GM12873 (cell line): Measurements from ENCODE around the gene EFCAB6.

ENCODE experiments used
- TF ChIP-seq, protein P1 (sequence below): IDR thresholded peaks from 2 replicates; pipeline ENCODE4 v1.5.1; 2012; ENCODE audit warnings: low read depth, mild to moderate bottlenecking, moderate library complexity, low read length, control low read depth; ENCODE audit not compliant: insufficient read depth; ENCODE audit errors: missing control alignments

Gene EFCAB6

DNA sequence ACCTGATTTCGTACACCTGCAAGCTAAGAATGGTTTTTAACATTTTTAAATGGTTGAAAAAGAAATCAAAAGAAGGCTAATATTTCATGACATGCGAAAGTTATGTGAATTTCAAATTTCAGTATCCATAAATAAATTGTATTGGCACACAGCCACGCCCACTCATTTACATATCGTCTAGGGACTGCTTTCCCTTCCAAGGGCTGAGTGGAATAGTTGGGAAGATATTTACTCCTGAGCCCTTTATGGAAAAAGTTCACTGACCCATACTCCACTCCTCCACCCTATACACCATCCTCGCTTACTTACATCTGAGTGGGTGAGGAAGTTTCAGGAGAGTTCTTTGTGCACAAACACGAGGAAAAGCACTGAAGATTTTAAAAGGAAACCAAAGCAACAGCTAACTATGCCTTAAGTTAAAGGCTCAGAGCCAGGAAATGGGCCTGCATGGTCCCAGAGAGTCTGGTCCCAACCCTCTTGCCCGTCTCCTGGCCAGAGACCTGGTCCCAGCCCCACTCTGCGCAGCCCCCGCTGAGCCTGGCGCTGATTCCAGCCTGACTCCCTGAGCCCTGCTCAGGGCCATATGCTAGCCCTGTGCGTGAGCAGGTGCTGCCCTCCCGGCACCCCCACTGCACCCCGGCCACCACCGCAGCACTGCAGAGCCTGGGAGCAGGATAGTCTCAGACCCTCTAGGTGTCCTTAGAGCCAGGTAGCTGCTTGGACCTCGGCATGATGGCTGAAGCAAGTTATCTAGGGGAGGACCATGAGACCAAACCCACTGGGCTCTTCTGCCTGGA is 69.8 kb downstream of the EFCAB6 start:
- TF ChIP-seq, protein P1, sequence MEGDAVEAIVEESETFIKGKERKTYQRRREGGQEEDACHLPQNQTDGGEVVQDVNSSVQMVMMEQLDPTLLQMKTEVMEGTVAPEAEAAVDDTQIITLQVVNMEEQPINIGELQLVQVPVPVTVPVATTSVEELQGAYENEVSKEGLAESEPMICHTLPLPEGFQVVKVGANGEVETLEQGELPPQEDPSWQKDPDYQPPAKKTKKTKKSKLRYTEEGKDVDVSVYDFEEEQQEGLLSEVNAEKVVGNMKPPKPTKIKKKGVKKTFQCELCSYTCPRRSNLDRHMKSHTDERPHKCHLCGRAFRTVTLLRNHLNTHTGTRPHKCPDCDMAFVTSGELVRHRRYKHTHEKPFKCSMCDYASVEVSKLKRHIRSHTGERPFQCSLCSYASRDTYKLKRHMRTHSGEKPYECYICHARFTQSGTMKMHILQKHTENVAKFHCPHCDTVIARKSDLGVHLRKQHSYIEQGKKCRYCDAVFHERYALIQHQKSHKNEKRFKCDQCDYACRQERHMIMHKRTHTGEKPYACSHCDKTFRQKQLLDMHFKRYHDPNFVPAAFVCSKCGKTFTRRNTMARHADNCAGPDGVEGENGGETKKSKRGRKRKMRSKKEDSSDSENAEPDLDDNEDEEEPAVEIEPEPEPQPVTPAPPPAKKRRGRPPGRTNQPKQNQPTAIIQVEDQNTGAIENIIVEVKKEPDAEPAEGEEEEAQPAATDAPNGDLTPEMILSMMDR: no peak

DNA sequence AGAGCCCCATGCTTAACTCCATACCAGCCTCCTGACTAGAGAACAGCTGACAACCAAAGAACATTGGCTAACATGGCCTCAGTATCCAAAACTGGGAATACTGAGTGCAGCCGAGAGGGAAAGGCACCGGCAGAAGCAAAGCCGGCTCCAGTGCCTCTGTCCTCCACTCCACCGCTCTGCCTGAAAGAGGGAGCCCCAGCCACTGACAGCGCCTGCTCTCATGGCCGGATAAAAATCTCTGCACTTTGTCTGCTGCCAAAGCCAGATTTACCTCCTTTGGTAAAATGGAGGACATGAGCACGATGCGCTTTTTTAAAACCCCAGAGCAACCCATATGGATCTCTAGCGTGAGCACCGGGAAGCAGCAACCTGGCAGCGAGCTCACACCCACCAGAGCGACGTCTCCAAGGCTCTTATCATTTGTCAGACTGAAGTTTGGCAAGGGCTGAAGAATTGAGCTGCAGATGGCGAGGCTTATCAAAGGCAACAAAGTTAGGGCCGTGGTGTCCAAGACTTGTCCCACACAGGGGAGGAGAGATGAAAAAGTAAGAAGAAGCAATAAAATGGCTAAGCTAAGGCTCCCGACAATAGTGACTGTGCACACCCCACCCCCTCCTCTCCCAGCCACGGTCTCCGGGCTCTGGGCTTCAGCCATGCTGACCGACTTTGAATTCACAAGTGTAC is 71.4 kb downstream of the EFCAB6 start:
- TF ChIP-seq, protein P1: no peak

DNA sequence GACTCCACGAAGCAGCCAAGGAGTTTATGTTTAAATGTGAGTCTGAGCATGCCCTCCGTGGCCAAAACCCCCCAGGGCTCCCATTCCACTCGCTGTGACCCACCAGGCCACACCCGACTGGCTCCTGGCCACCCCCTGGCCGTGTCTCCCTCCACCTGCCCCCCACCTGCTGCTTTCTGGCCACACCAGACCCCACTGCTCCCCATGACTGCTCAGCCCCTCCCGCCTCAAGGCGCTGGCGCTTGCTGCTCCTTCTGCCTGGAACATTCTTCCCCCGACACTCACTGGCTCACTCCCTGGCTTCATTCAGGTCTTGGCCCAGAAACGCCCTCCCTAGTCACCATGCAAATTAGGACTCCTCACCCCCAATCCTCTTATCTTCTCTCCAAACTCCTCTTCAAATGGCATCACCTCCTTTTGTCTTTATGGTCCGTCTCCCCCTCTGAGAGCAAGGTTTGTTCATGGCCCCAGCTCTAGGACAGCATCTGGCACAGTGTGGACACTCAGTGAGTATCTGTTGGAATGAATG is 72.2 kb downstream of the EFCAB6 start:
- TF ChIP-seq, protein P1: no peak

DNA sequence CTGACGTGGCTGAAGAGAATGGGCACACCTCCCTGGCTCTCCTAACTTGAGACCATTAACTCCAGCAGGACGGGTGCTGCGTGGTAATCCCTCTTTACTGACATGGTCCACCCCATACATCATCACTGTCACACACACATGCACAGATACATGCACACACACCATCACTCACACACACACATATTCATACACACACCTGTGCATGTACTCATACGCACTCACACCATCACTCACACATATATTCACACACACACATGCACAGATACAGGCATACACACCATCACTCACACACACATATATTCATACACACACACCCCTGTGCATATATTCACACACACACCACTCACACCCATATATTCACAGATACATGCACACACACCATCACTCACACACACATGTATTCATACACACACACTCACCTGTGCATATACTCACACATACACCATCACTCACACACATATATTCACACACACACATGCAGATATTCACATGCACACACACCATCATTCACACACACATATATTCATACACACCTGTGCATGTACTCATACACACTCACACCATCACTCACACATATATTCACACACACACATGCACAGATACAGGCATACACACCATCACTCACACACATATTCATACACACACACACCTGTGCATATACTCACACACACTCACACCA is 74.8 kb downstream of the EFCAB6 start:
- TF ChIP-seq, protein P1: no peak

DNA sequence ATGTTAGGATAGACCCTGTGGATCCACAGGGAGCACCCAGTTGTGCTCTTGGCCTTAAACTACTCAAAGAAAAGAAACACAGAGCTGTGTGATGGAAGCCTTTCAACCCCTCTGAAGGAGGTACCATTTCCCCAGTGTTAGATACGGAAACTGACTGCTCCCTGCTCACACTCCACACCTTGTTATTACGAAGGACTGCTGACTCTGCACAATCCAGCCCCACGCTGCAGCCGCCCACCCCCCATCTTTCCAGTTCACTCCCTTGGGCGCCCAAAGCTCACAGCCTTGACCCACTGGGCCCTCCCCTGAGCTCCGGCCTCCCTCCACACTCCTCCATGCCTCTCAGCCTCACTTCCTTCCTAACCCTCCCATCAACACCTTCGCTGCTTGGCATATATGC is 75.5 kb downstream of the EFCAB6 start:
- TF ChIP-seq, protein P1: no peak

DNA sequence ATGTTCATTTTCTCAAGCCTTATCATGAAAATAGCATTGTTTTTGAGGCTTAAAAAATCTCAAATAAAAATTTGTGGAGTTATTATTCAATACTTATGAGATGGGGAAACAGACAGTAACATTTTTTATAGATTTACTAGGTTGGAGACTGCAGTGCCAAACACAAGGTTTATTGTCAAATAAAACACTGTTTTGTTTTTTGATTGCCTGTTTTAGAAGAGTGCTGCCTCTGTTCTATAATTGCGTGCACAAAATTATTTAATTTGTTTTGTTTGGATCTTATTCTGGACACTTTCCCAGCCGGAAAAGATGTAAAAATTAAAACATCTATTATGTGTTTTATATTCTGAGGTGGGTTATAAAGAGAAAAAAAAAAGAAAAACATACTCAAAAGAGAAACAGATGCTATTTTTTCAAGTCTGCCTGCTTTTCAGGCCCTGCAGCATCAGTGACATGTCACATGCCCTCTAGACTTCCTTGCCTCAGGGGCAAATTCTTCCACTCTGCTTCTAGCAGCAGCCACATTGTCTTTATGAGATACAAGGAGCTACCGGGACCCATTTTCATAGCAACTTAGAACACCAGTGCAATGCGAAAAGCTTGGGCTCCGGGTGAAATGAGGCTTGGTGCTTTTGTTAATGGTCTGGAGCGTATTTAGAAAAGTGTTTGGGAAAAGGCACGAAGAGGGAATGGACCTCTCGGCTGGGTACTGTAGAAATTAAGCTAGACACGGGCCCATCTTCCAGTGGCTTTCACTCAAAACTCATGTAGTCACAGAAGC is 77.5 kb downstream of the EFCAB6 start:
- TF ChIP-seq, protein P1: no peak

DNA sequence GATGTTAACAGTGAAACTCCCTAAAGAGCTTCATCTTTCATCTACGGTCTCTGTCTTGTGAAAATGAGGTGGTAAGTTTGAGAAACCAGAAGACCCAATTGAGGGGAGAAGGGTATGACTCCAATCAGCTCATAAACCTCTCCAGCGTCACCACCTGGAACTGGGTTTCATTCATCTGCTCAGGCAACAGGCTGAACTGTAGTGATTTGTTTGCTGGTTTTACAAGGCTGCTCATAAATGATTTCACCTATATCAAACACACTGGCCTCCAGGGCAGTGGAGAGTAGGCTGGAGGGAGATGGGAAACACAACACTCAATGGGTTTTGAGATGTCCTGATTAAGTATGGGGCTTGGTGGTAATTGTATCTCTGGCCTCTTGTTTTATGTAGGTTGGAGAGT is 79.0 kb downstream of the EFCAB6 start:
- TF ChIP-seq, protein P1: no peak
